D721Med (cell line): Measurements from ENCODE around the gene RNF20.
"Not testable (repeated sequence)": the region's sequence is repeated elsewhere in the genome, so short reads cannot be mapped to it uniquely, and the experiment has no call there.

Experiments used
- DNase-seq: peaks from one replicate; pipeline ENCODE4 v3.0.0; 2011; ENCODE audit warnings: low spot score; ENCODE audit not compliant: insufficient read length
- FAIRE-seq: peaks from 2 replicates; lab custom pipeline; 2011; peaks lifted over from hg19 to GRCh38; lab: Jason Lieb, UNC
- CTCF ChIP-seq: IDR thresholded peaks from 2 replicates; pipeline ENCODE4 v1.5.1; 2012; ENCODE audit warnings: mild to moderate bottlenecking, control low read depth; ENCODE audit not compliant: insufficient read depth; ENCODE audit errors: missing control alignments

The RNF20 gene

GRCh38 chr9:101513351-101513750 is 20.3 kb upstream of the RNF20 start:
- DNase-seq (no peak), FAIRE-seq (no peak)
- TF ChIP-seq CTCF, result no peak

- DNase-seq, result no peak
- FAIRE-seq, result no peak
- no peak for TF ChIP-seq CTCF
Measured at GRCh38 chr9:101514071-101514470, 19.6 kb upstream of the RNF20 start.

- no peak for FAIRE-seq
- TF ChIP-seq CTCF, result no peak
Measured at GRCh38 chr9:101516655-101517054, 17.0 kb upstream of the RNF20 start.

GRCh38 chr9:101518489-101518888 is 15.2 kb upstream of the RNF20 start:
- not testable (repeated sequence) for DNase-seq, FAIRE-seq

More at GRCh38 chr9:101516655-101517054, 17.0 kb upstream of the RNF20 start:
- no peak for DNase-seq

- no peak for TF ChIP-seq CTCF
- no peak for FAIRE-seq
- DNase-seq, result no peak
Measured at GRCh38 chr9:101524371-101524770, 9.3 kb upstream of the RNF20 start.

GRCh38 chr9:101527066-101527465 is 6.6 kb upstream of the RNF20 start:
- TF ChIP-seq CTCF, result no peak
- no peak for DNase-seq

GRCh38 chr9:101528015-101528414 is 5.6 kb upstream of the RNF20 start:
- no peak for DNase-seq
- no peak for TF ChIP-seq CTCF
- no peak for FAIRE-seq

More at GRCh38 chr9:101527066-101527465, 6.6 kb upstream of the RNF20 start:
- no peak for FAIRE-seq

- FAIRE-seq, result peak; percentile 67
- peak; percentile 90 for TF ChIP-seq CTCF
- DNase-seq, result no peak
Measured at GRCh38 chr9:101530076-101530711, 3.5 kb upstream of the RNF20 start.
